ENCODE data around the gene SLC6A3.

The SLC6A3 gene

DNA sequence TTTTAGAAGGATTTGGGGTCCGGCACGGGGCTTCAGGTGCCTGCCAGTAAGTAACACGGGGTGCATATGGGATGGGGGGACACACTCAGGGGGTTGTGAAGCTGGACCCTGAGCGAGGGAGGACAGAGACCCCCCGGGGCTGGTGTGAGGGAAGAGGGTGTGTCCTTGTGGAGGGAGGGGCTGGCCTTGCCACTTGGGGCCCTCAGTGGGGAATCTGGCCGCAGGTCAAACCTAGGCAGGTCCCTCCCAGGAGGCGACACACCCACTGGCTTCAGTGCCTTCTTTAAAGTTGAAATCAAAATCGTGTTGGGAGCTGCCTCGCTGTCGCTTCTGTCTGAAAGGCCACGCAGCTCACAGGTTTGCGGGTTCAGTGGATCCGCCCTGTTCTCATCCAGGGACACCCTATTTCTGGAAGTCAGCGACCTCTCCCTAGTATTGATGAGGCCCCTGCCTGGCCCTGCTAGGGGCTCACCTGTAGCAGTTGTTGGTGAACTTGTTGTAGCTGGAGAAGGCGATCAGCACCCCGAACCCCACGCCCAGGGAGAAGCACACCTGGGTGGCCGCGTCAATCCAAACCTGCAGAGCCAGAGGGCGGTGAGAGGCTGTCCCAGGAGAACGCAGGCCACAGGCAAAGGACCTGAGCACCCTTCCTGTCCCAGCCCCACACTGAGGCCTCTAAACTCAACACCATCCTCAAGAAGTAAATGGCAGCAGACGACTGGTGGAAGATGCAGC, 29.4 kb downstream of the SLC6A3 start:
- Histone ChIP-seq H3K9me3 (ENCODE audit: insufficient read depth, low read length) (no peaks in the 10 kb centered on the region), H3K36me3 (replicated peaks; ENCODE audit: low read depth, low read length) (no peaks in the 10 kb centered on the region), H3K27ac (ENCODE audit: low read length) (no peak overlapping the region), H3K9ac (ENCODE audit: low read length) (no peak overlapping the region), H3K4me3 (ENCODE audit: low read length) (no peak overlapping the region), H3K79me2 (ENCODE audit: low read length) (no peaks in the 10 kb centered on the region), H3K4me2 (ENCODE audit: low read length) (no peak overlapping the region), H3K4me1 (ENCODE audit: low read length) (no peaks in the 10 kb centered on the region), H3K27me3 (ENCODE audit: low read depth, low read length) (no peaks in the 10 kb centered on the region), H4K20me1 (ENCODE audit: insufficient read depth, low read length) (no peaks in the 10 kb centered on the region), H2AFZ (ENCODE audit: low read depth, low read length) (no peak overlapping the region)
- no peak for TF ChIP-seq EZH2phosphoT487 (IDR thresholded peaks at IDR 0.05; ENCODE audit: low read depth)
- TF ChIP-seq, protein P1, sequence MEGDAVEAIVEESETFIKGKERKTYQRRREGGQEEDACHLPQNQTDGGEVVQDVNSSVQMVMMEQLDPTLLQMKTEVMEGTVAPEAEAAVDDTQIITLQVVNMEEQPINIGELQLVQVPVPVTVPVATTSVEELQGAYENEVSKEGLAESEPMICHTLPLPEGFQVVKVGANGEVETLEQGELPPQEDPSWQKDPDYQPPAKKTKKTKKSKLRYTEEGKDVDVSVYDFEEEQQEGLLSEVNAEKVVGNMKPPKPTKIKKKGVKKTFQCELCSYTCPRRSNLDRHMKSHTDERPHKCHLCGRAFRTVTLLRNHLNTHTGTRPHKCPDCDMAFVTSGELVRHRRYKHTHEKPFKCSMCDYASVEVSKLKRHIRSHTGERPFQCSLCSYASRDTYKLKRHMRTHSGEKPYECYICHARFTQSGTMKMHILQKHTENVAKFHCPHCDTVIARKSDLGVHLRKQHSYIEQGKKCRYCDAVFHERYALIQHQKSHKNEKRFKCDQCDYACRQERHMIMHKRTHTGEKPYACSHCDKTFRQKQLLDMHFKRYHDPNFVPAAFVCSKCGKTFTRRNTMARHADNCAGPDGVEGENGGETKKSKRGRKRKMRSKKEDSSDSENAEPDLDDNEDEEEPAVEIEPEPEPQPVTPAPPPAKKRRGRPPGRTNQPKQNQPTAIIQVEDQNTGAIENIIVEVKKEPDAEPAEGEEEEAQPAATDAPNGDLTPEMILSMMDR (IDR thresholded peaks at IDR 0.05; ENCODE audit: low read depth, low read length) = no peak

GRCh38 chr5:1415059-1415425, 30.2 kb downstream of the SLC6A3 start:
- Histone ChIP-seq H3K4me2 (ENCODE audit: low read length) (no peak overlapping the region), H3K9ac (ENCODE audit: low read length) (no peak overlapping the region), H3K4me1 (ENCODE audit: low read length) (no peaks in the 10 kb centered on the region), H3K27ac (ENCODE audit: low read length) (no peak overlapping the region), H3K36me3 (replicated peaks; ENCODE audit: low read depth, low read length) (no peaks in the 10 kb centered on the region), H4K20me1 (ENCODE audit: insufficient read depth, low read length) (no peaks in the 10 kb centered on the region), H3K27me3 (ENCODE audit: low read depth, low read length) (no peaks in the 10 kb centered on the region), H2AFZ (ENCODE audit: low read depth, low read length) (no peak overlapping the region), H3K79me2 (ENCODE audit: low read length) (no peaks in the 10 kb centered on the region), H3K4me3 (ENCODE audit: low read length) (no peak overlapping the region), H3K9me3 (ENCODE audit: insufficient read depth, low read length) (no peaks in the 10 kb centered on the region)
- TF ChIP-seq, protein P1 (IDR thresholded peaks at IDR 0.05; ENCODE audit: low read depth, low read length) = no peak
- TF ChIP-seq EZH2phosphoT487 (IDR thresholded peaks at IDR 0.05; ENCODE audit: low read depth) = no peak

- H3K9me3 ChIP-seq (ENCODE audit: insufficient read depth, low read length) = no peaks in the 10 kb centered on the region
- H3K36me3 ChIP-seq (replicated peaks; ENCODE audit: low read depth, low read length) = no peaks in the 10 kb centered on the region
- no peak overlapping the region for H3K4me3 ChIP-seq (ENCODE audit: low read length)
- H3K27ac ChIP-seq (ENCODE audit: low read length) = no peak overlapping the region
- no peaks in the 10 kb centered on the region for H4K20me1 ChIP-seq (ENCODE audit: insufficient read depth, low read length)
- H3K27me3 ChIP-seq (ENCODE audit: low read depth, low read length) = no peaks in the 10 kb centered on the region
- H3K4me1 ChIP-seq (ENCODE audit: low read length) = no peaks in the 10 kb centered on the region
- no peaks in the 10 kb centered on the region for H3K79me2 ChIP-seq (ENCODE audit: low read length)
- H3K4me2 ChIP-seq (ENCODE audit: low read length) = no peak overlapping the region
- H3K9ac ChIP-seq (ENCODE audit: low read length) = no peak overlapping the region
- no peak overlapping the region for H2AFZ ChIP-seq (ENCODE audit: low read depth, low read length)
- no peak for TF ChIP-seq EZH2phosphoT487 (IDR thresholded peaks at IDR 0.05; ENCODE audit: low read depth)
- TF ChIP-seq, protein P1 (IDR thresholded peaks at IDR 0.05; ENCODE audit: low read depth, low read length) = no peak
Measured at GRCh38 chr5:1414311-1415058, 30.8 kb downstream of the SLC6A3 start.

DNA sequence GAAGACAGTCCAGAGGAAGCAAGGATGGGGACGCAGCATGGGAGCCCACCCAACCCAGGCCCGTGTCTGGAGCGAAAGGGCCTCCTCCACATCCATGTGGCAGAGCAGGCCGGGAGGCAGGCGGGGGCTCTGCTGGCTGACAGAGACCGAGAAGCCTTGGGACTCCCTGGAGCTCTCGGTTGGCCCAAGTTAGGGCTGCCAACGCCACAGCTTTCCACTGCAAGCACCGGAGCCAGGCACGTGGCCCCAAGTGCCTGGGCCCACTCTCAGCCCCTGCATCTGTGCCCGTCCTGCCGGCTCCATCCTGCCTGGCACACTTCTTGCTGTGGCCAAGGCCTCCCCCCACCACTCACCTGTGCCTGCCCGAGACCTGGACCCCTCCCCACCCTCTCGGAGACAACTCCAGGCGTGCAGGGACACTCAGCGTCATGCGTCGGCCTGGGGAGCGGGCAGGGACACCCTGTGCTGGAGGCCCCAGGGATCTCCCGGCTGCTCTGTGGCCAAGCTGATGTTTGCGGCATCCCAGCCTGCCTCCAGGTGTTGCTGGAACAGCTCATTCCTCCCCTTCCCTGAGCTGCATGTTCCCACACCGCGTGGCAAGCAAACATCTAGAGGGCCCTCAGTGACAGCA, 31.5 kb downstream of the SLC6A3 start:
- H3K36me3 ChIP-seq (replicated peaks; ENCODE audit: low read depth, low read length) = no peaks in the 10 kb centered on the region
- H4K20me1 ChIP-seq (ENCODE audit: insufficient read depth, low read length) = no peaks in the 10 kb centered on the region
- no peaks in the 10 kb centered on the region for H3K9me3 ChIP-seq (ENCODE audit: insufficient read depth, low read length)
- H3K79me2 ChIP-seq (ENCODE audit: low read length) = no peaks in the 10 kb centered on the region
- no peak overlapping the region for H3K4me2 ChIP-seq (ENCODE audit: low read length)
- no peak overlapping the region for H3K9ac ChIP-seq (ENCODE audit: low read length)
- no peak overlapping the region for H3K27ac ChIP-seq (ENCODE audit: low read length)
- no peaks in the 10 kb centered on the region for H3K4me1 ChIP-seq (ENCODE audit: low read length)
- H2AFZ ChIP-seq (ENCODE audit: low read depth, low read length) = no peak overlapping the region
- H3K27me3 ChIP-seq (ENCODE audit: low read depth, low read length) = no peaks in the 10 kb centered on the region
- TF ChIP-seq, protein P1 (IDR thresholded peaks at IDR 0.05; ENCODE audit: low read depth, low read length) = no peak
- no peak for TF ChIP-seq EZH2phosphoT487 (IDR thresholded peaks at IDR 0.05; ENCODE audit: low read depth)
- no peak overlapping the region for H3K4me3 ChIP-seq (ENCODE audit: low read length)

All from OCI-LY3 (cell line).